Keratinocyte (primary cell): ENCODE measurements around the gene YIPF2. TPM values are rescaled to one million over a fixed set of nuclear protein-coding genes. Genes with fewer than 3 reads are reported as not detected.

Source experiments
- DNase-seq: peaks from one replicate; pipeline ENCODE4 v3.0.0-alpha.2; 2011; ENCODE audit warnings: low read depth, missing footprints, low spot score
- FAIRE-seq: peaks from 2 replicates; lab custom pipeline; 2011; peaks lifted over from hg19 to GRCh38; lab: Jason Lieb, UNC
- H2AFZ ChIP-seq: 2 replicates; pipeline ENCODE4 v1.6.0; 2012; ENCODE audit warnings: low read length, control low read depth, inconsistent platforms; ENCODE audit not compliant: control insufficient read depth
- H3K27ac ChIP-seq: 2 replicates; pipeline ENCODE4 v1.5.1; 2011; ENCODE audit warnings: low read length; ENCODE audit not compliant: control insufficient read depth, insufficient read depth
- H3K27me3 ChIP-seq: 3 replicates; pipeline ENCODE4 v1.6.0; 2011; ENCODE audit warnings: low read length; ENCODE audit not compliant: control insufficient read depth, insufficient read depth; ENCODE audit errors: extremely low read depth
- H3K36me3 ChIP-seq, 2 experiments: 2 replicates in 1 of 2; 3 replicates in 1 of 2; pipeline ENCODE4 v1.5.1; 2011; ENCODE audit warnings: low read length in 2 of 2, mild to moderate bottlenecking in 1 of 2; ENCODE audit not compliant: control insufficient read depth in 2 of 2, insufficient read depth in 2 of 2; ENCODE audit errors: extremely low read depth in 1 of 2
- H3K4me1 ChIP-seq: 3 replicates; pipeline ENCODE4 v1.5.1; 2011; ENCODE audit warnings: low read length; ENCODE audit not compliant: control insufficient read depth, insufficient read depth; ENCODE audit errors: extremely low read depth
- H3K4me2 ChIP-seq: 3 replicates; pipeline ENCODE4 v1.6.0; 2011; ENCODE audit warnings: low read depth, low read length; ENCODE audit not compliant: control insufficient read depth, insufficient read depth; ENCODE audit errors: extremely low read depth
- H3K4me3 ChIP-seq, 3 experiments: fragments of 200-600 bp in 1 of 3; sonication (generic) in 1 of 3; 2 replicates in 2 of 3; 3 replicates in 1 of 3; pipeline ENCODE4 v1.5.1; 2011 to 2016; ENCODE audit warnings: low read length in 3 of 3, mild to moderate bottlenecking in 3 of 3, control low read depth in 2 of 3, inconsistent platforms in 1 of 3, low read depth in 1 of 3, mixed read lengths in 1 of 3, mixed run types in 1 of 3, moderate library complexity in 1 of 3; ENCODE audit not compliant: control insufficient read depth in 2 of 3, insufficient read depth in 2 of 3; ENCODE audit errors: extremely low read depth in 1 of 3
- H3K79me2 ChIP-seq: 2 replicates; pipeline ENCODE4 v1.6.0; 2012; ENCODE audit warnings: low read length; ENCODE audit not compliant: control insufficient read depth, insufficient read depth
- H3K9ac ChIP-seq: 3 replicates; pipeline ENCODE4 v1.6.0; 2011; ENCODE audit warnings: low read length; ENCODE audit not compliant: control insufficient read depth, insufficient read depth; ENCODE audit errors: extremely low read depth
- H3K9me1 ChIP-seq: 3 replicates; pipeline ENCODE4 v1.6.0; 2011; ENCODE audit warnings: low read length; ENCODE audit not compliant: control insufficient read depth, insufficient read depth; ENCODE audit errors: extremely low read depth
- H3K9me3 ChIP-seq: 2 replicates; pipeline ENCODE4 v1.5.1; 2012; ENCODE audit warnings: low read depth, low read length; ENCODE audit not compliant: control insufficient read depth
- H4K20me1 ChIP-seq: 3 replicates; pipeline ENCODE4 v1.6.0; 2011; ENCODE audit warnings: low read length; ENCODE audit not compliant: control insufficient read depth, insufficient read depth; ENCODE audit errors: extremely low read depth
- EZH2 ChIP-seq: IDR thresholded peaks from one replicate; pipeline ENCODE4 v1.6.1; 2012; ENCODE audit warnings: inconsistent platforms, mild to moderate bottlenecking, low read length, moderate library complexity
- dilution Hi-C: fragments of 300-500 bp; cut with MboI; formaldehyde crosslinking; loops from one replicate; pipeline ENCODE4 v1.7.0; 2020; ENCODE audit warnings: low sequenced_read_pairs; ENCODE audit not compliant: extremely low pct_ligation_motif_present
- polyA plus RNA-seq, 5 experiments: library from polyadenylated mRNA; depleted of rRNA in 3 of 5; stranded (reverse) in 3 of 5; stranded (forward) in 1 of 5; unstranded in 1 of 5; fragments of >200 nt; gene quantifications; 1 replicate in 1 of 5; 2 replicates in 3 of 5; 3 replicates in 1 of 5; pipeline versions ENCODE4 v1.2.1 to v1.2.3, GENCODE V29; 2011 to 2012; ENCODE audit warnings: missing spikeins in 2 of 5, low read depth in 1 of 5, low replicate concordance in 1 of 5
- TF ChIP-seq, protein P1 (sequence below), 3 experiments: IDR thresholded peaks in 1 of 3; conservative IDR thresholded peaks in 1 of 3; optimal IDR thresholded peaks in 1 of 3; 2 replicates in 2 of 3; 3 replicates in 1 of 3; pipeline versions ENCODE3 to v1.5.1; 2011; ENCODE audit warnings: low read length in 3 of 3, mild to moderate bottlenecking in 3 of 3, moderate library complexity in 2 of 3, control low read depth in 1 of 3, inconsistent platforms in 1 of 3; ENCODE audit not compliant: insufficient read depth in 2 of 3; ENCODE audit errors: extremely low read depth in 1 of 3

Gene YIPF2
- polyA plus RNA-seq, 1 donor (not counting 4 experiments of a cell fraction or from before 2014, with no cell fraction given) = 26.9 TPM

GRCh38 chr19:10921199-10921909 lies 7.1 kb downstream of the YIPF2 start:
- H3K4me3 ChIP-seq = no peak overlapping the region
- dilution Hi-C loops = no loop called here
- peaks cover 23 to 35% of the 10 kb centered on the region in 2 experiments for H3K36me3 ChIP-seq
- TF ChIP-seq, protein P1, sequence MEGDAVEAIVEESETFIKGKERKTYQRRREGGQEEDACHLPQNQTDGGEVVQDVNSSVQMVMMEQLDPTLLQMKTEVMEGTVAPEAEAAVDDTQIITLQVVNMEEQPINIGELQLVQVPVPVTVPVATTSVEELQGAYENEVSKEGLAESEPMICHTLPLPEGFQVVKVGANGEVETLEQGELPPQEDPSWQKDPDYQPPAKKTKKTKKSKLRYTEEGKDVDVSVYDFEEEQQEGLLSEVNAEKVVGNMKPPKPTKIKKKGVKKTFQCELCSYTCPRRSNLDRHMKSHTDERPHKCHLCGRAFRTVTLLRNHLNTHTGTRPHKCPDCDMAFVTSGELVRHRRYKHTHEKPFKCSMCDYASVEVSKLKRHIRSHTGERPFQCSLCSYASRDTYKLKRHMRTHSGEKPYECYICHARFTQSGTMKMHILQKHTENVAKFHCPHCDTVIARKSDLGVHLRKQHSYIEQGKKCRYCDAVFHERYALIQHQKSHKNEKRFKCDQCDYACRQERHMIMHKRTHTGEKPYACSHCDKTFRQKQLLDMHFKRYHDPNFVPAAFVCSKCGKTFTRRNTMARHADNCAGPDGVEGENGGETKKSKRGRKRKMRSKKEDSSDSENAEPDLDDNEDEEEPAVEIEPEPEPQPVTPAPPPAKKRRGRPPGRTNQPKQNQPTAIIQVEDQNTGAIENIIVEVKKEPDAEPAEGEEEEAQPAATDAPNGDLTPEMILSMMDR (optimal IDR thresholded peaks at IDR 0.05 in 1 of 3, IDR thresholded peaks at IDR 0.05 in 1 of 3, conservative IDR thresholded peaks at IDR 0.05 in 1 of 3; ENCODE audit: extremely low read depth in 1 of 3, insufficient read depth in 2 of 3, low read length in 3 of 3) = no peak
- TF ChIP-seq EZH2 = no peak
- no peak overlapping the region for H3K27ac ChIP-seq
- FAIRE-seq (no peak), DNase-seq (no peak)
- no peak overlapping the region for H2AFZ ChIP-seq
- no peaks in the 10 kb centered on the region for H3K4me1 ChIP-seq
- no peaks in the 10 kb centered on the region for H3K27me3 ChIP-seq
- no peaks in the 10 kb centered on the region for H3K79me2 ChIP-seq
- no peaks in the 10 kb centered on the region for H3K9me3 ChIP-seq
- H3K9me1 ChIP-seq = no peaks in the 10 kb centered on the region
- no peak overlapping the region for H3K9ac ChIP-seq
- H3K4me2 ChIP-seq = no peak overlapping the region
- H4K20me1 ChIP-seq = no peaks in the 10 kb centered on the region

GRCh38 chr19:10920781-10921180 lies 7.7 kb downstream of the YIPF2 start:
- peaks cover 29 to 35% of the 10 kb centered on the region in 2 experiments for H3K36me3 ChIP-seq
- H3K4me2 ChIP-seq = no peak overlapping the region
- dilution Hi-C loops = no loop called here

More at GRCh38 chr19:10920781-10921180, 7.7 kb downstream of the YIPF2 start:
- TF ChIP-seq EZH2 = no peak
- TF ChIP-seq, protein P1 (optimal IDR thresholded peaks at IDR 0.05 in 1 of 3, IDR thresholded peaks at IDR 0.05 in 1 of 3, conservative IDR thresholded peaks at IDR 0.05 in 1 of 3; ENCODE audit: extremely low read depth in 1 of 3, insufficient read depth in 2 of 3, low read length in 3 of 3) = no peak
- no peak for FAIRE-seq
- DNase-seq = no peak
- H2AFZ ChIP-seq = no peak overlapping the region
- H3K4me3 ChIP-seq = no peak overlapping the region
- no peaks in the 10 kb centered on the region for H3K4me1 ChIP-seq
- H3K9ac ChIP-seq = no peak overlapping the region
- H4K20me1 ChIP-seq = no peaks in the 10 kb centered on the region
- H3K27ac ChIP-seq = no peak overlapping the region
- H3K9me1 ChIP-seq = no peaks in the 10 kb centered on the region
- H3K9me3 ChIP-seq = no peaks in the 10 kb centered on the region
- no peaks in the 10 kb centered on the region for H3K27me3 ChIP-seq
- H3K79me2 ChIP-seq = no peaks in the 10 kb centered on the region
